Testis (tissue), 3 donors: ENCODE measurements around the gene NPDC1. TPM values are rescaled to one million over a fixed set of nuclear protein-coding genes. Genes with fewer than 3 reads are reported as not detected.

Experiments
- DNase-seq: peaks from one replicate; pipeline ENCODE4 v3.0.0-alpha.2; 2019
- H3K27ac ChIP-seq, 2 donors: fragments of 200-600 bp; sonication (generic); one replicate each; pipeline ENCODE4 v1.5.1; 2019
- H3K27me3 ChIP-seq: fragments of 200-600 bp; sonication (generic); one replicate; pipeline ENCODE4 v1.5.1; 2019
- H3K36me3 ChIP-seq: fragments of 200-600 bp; sonication (generic); one replicate; pipeline ENCODE4 v1.5.1; 2017; ENCODE audit warnings: low read depth; ENCODE audit errors: missing control alignments
- H3K4me1 ChIP-seq: fragments of 200-600 bp; sonication (generic); one replicate; pipeline ENCODE4 v1.5.1; 2019
- H3K4me3 ChIP-seq, 2 donors: fragments of 200-600 bp; sonication (generic); one replicate each; pipeline ENCODE4 v1.5.1; 2017 to 2019
- H3K9me3 ChIP-seq: fragments of 200-600 bp; sonication (generic); one replicate; pipeline ENCODE4 v1.5.1; 2017
- CTCF ChIP-seq, 3 experiments: fragments of 450-650 bp in 2 of 3; fragments of 200-600 bp in 1 of 3; sonication (generic) in 1 of 3; IDR thresholded peaks; one replicate each; pipeline ENCODE4 v1.5.1; 2016 to 2019; ENCODE audit warnings: antibody characterized with exemption in 3 of 3, mild to moderate bottlenecking in 2 of 3, moderate library complexity in 1 of 3
- POLR2A ChIP-seq: fragments of 450-650 bp; IDR thresholded peaks from one replicate; pipeline ENCODE4 v1.6.1; 2017; ENCODE audit warnings: antibody characterized with exemption, mild to moderate bottlenecking, moderate library complexity
- WGBS, 2 donors: methylation state at CpG; one replicate each; pipeline ENCODE4 v1.1.5; 2018; 5-methylcytosine and 5-hydroxymethylcytosine counted together
- intact Hi-C: fragments of 100-400 bp; cut with DNase I; formaldehyde crosslinking; loops from one replicate; pipeline ENCODE4 v1.15.1; 2023; ENCODE audit warnings: low total_unique reads
- polyA plus RNA-seq: library from polyadenylated mRNA; stranded (reverse); fragments of 350-450 nt; fragmentation: Illumina TruSeq; extraction: RNeasy Lipid Tissue Mini Kit (QIAGEN cat#74804); gene quantifications from one replicate; pipeline ENCODE4 v1.2.3, GENCODE V29; 2014; ENCODE audit warnings: low read depth, low replicate concordance; ENCODE audit not compliant: insufficient read depth
- total RNA-seq, 2 donors: library from RNA; depleted of rRNA; stranded (reverse); fragments of >200 nt; gene quantifications; one replicate each; pipeline ENCODE4 v1.2.3, GENCODE V29; 2016

The NPDC1 gene
- total and polyA plus RNA-seq, 3 donors from 2014 or later: 47.7 to 103 (median 75.9) TPM

GRCh38 chr9:137002646-137003041, 43.3 kb downstream of the NPDC1 start:
- Histone ChIP-seq H3K9me3 (no peaks in the 10 kb centered on the region), H3K27ac (no peak overlapping the region), H3K36me3 (no peaks in the 10 kb centered on the region), H3K4me1 (peaks cover 18% of the 10 kb centered on the region), H3K4me3 (no peak overlapping the region), H3K27me3 (no peaks in the 10 kb centered on the region)
- DNase-seq: no peak
- no peak for TF ChIP-seq CTCF (IDR thresholded peaks at IDR 0.05)
- TF ChIP-seq POLR2A: no peak
- intact Hi-C loops: no loop called here
- 85 to 94% methylated on average over 9 to 10 of the region's 10 CpGs for WGBS, 2 donors

- no peak for TF ChIP-seq CTCF (IDR thresholded peaks at IDR 0.05)
- no peak for TF ChIP-seq POLR2A
- H3K36me3 ChIP-seq: no peaks in the 10 kb centered on the region
- intact Hi-C loops: no loop called here
- H3K27me3 ChIP-seq: no peaks in the 10 kb centered on the region
- 85 to 88% methylated on average over 19 to 20 of the region's 20 CpGs for WGBS, 2 donors
- H3K4me3 ChIP-seq: no peak overlapping the region
- H3K4me1 ChIP-seq: peaks cover 12% of the 10 kb centered on the region
- H3K9me3 ChIP-seq: no peaks in the 10 kb centered on the region
- no peak for DNase-seq
- no peak overlapping the region for H3K27ac ChIP-seq
Observed at GRCh38 chr9:137001857-137002645, 43.9 kb downstream of the NPDC1 start.

- Histone ChIP-seq H3K4me3 (no peak overlapping the region), H3K4me1 (peaks cover 8% of the 10 kb centered on the region), H3K36me3 (no peaks in the 10 kb centered on the region), H3K9me3 (no peaks in the 10 kb centered on the region), H3K27me3 (no peaks in the 10 kb centered on the region), H3K27ac (no peak overlapping the region)
- 78 to 83% methylated on average over 9 to 10 of the region's 10 CpGs for WGBS, 2 donors
- intact Hi-C loops: no loop called here
- DNase-seq: no peak
- TF ChIP-seq CTCF (IDR thresholded peaks at IDR 0.05): no peak
- no peak for TF ChIP-seq POLR2A
Observed at GRCh38 chr9:137000177-137000930, 45.6 kb downstream of the NPDC1 start.

- Histone ChIP-seq H3K4me3 (no peak overlapping the region), H3K4me1 (peaks cover 13% of the 10 kb centered on the region), H3K9me3 (no peaks in the 10 kb centered on the region), H3K27ac (no peak overlapping the region), H3K36me3 (no peaks in the 10 kb centered on the region), H3K27me3 (no peaks in the 10 kb centered on the region)
- WGBS, 2 donors: 81 to 85% methylated on average over 18 of the region's 18 CpGs
- no peak for DNase-seq
- intact Hi-C loops: no loop called here
- TF ChIP-seq CTCF (IDR thresholded peaks at IDR 0.05) (no peak), POLR2A (no peak)
Observed at GRCh38 chr9:136997830-136998234, 48.1 kb downstream of the NPDC1 start.
